GM08714 (cell line): ENCODE measurements around the gene TNRC6A.
"Not testable (repeated sequence)": the region's sequence is repeated elsewhere in the genome, so short reads cannot be mapped to it uniquely, and the experiment has no call there.

Experiments
- H3K4me3 ChIP-seq: fragments of 200-500 bp; sonication (Bioruptor generic); 2 replicates; pipeline ENCODE4 v1.5.1; 2014; ENCODE audit warnings: mild to moderate bottlenecking, low read length, inconsistent platforms
- ZNF274 ChIP-seq: IDR thresholded peaks from 2 replicates; pipeline ENCODE4 v1.6.1; 2012; ENCODE audit warnings: mild to moderate bottlenecking, low read depth, low read length

The TNRC6A gene

GRCh38 chr16:24846548-24847357 lies 117.3 kb downstream of the TNRC6A start:
- no peak overlapping the region for H3K4me3 ChIP-seq
- no peak for TF ChIP-seq ZNF274

GRCh38 chr16:24847358-24847664 lies 117.9 kb downstream of the TNRC6A start:
- no peak for TF ChIP-seq ZNF274
- H3K4me3 ChIP-seq = no peak overlapping the region

DNA sequence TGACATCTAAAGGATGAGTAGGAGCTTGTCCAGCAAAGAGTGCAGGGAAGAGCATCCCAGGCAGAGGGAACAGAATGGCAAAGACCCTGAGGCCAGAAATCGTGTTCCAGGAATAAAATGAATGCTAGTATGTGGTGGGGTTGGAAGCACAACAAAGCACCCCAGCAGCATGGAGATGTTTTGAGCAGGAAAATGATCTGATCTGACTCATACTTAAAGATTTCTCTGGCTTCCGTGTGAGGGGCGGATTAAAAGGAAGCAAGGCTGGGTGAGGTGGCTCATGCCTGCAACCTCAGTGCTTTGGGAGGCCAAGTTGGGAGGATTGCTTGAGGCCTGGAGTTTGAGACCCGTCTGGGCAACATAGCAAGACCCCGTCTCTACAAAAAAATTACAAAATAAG lies 118.6 kb downstream of the TNRC6A start:
- H3K4me3 ChIP-seq = no peak overlapping the region
- TF ChIP-seq ZNF274 = no peak

DNA sequence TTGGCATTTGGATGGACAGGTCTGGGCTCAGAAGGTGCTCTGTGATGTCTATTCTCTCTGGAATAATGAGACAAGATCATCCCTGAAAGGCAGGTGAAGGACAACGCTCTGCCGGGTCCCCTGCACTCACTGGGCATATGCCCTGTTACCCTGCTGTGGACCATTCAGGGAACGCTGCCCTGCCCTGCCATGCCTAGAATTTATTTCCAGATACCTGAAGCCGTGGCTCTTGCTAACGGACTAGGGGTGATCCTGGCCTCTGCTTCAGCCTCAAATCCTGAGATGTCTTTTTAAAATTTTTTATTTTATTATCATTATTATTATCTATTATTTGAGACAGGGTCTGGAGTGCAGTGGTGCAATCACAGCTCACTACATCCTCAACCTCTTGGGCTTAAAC lies 120.2 kb downstream of the TNRC6A start:
- TF ChIP-seq ZNF274 = no peak
- no peak overlapping the region for H3K4me3 ChIP-seq

GRCh38 chr16:24850289-24850938 lies 121.0 kb downstream of the TNRC6A start:
- H3K4me3 ChIP-seq = no peak overlapping the region
- no peak for TF ChIP-seq ZNF274

GRCh38 chr16:24851700-24852099 lies 122.2 kb downstream of the TNRC6A start:
- TF ChIP-seq ZNF274 = no peak
- H3K4me3 ChIP-seq = no peak overlapping the region

DNA sequence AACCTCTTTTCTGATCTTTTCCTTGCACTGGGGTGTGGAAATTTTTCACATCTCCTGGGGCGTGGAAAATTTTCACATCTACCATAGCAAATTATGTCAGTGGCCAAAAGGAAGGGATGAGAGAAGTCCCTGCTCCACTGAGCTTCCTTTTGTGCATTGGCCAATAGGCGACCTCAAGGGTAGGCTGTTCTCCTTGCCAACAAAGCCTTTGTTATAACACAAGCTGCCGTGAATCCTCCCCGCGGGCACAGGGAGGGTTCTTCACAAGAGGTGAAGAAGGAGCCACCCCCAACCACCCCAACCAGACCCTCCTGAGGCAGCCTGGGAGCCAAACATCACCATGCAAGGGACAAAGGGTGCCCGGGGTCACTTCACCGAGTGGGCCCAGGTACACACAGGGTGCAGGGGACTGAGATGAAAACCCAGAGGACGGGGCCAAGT lies 122.8 kb downstream of the TNRC6A start:
- H3K4me3 ChIP-seq = no peak overlapping the region

DNA sequence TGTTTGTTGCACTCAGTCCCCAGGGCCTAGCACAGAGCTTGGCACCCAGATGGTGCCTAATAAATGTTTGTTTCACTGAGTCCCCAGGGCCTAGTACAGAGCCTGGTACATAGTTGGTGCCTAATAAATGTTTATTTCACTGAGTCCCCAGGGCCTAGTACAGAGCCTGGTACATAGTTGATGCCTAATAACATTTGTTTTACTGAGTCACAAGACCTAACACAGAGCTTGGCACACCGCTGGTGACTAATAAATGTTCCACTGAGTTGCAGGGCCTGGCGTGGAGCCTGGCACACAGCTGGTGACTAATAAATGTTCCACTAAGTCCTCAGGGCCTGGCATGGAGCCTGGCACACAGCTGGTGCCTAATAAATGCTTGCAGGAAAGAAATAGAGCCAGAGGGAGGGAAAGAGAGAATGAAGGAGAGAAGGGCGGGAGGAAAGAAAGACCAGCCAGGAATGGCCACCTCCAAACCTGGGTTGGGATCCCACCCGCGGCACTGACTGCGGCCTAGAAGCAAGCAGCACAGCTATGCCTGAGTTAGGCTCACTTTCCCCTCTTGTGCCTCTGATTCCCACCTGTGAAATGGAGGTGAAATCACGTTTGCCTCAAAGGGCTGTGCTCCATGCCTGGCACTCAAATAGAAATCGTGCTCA lies 123.8 kb downstream of the TNRC6A start:
- no peak overlapping the region for H3K4me3 ChIP-seq
- TF ChIP-seq ZNF274 = no peak

More for the DNA sequence above, 122.8 kb downstream of the TNRC6A start:
- no peak for TF ChIP-seq ZNF274

DNA sequence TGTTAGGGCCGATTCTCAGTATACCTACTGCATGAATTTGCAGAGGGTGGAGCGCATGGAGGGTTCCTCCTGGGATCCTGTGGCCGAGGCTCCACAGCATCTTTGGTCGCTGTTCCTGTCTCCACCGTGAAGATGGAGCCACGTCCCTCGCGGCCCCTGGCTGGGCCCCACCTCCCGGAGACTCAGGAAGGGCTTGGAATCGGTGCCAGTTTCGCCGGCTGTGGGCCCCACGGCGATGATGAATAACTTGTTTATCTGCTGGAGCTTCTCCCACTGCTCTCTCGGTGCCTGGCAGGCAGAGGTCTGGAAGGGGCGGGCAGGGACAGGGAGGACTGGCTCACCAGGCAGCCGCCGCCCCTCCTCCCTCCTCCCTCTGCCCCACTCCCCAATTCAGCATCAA lies 124.4 kb downstream of the TNRC6A start:
- no peak overlapping the region for H3K4me3 ChIP-seq
- no peak for TF ChIP-seq ZNF274

- TF ChIP-seq ZNF274 = no peak
- H3K4me3 ChIP-seq = no peak overlapping the region
Observed at GRCh38 chr16:24854607-24855171, 125.2 kb downstream of the TNRC6A start.

GRCh38 chr16:24855678-24856077 lies 126.2 kb downstream of the TNRC6A start:
- H3K4me3 ChIP-seq = no peak overlapping the region
- no peak for TF ChIP-seq ZNF274

DNA sequence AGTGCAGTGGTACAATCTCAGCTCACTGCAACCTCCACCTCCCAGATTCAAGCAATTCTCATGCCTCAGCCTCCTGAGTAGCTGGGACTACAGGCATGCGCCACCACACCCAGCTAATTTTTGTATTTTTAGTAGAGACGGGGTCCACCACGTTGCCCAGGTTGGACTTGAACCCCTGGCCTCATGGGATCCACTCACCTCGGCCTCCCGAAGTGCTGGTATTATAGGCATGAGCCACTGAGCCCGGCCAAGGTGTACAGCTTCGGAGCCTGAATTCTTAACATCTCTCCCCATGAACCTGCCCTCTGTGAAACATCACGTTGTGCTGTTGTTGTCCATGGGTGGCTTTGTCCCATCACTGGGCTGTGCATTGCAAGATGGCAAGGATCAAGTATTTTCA lies 127.4 kb downstream of the TNRC6A start:
- not testable (repeated sequence) for H3K4me3 ChIP-seq

DNA sequence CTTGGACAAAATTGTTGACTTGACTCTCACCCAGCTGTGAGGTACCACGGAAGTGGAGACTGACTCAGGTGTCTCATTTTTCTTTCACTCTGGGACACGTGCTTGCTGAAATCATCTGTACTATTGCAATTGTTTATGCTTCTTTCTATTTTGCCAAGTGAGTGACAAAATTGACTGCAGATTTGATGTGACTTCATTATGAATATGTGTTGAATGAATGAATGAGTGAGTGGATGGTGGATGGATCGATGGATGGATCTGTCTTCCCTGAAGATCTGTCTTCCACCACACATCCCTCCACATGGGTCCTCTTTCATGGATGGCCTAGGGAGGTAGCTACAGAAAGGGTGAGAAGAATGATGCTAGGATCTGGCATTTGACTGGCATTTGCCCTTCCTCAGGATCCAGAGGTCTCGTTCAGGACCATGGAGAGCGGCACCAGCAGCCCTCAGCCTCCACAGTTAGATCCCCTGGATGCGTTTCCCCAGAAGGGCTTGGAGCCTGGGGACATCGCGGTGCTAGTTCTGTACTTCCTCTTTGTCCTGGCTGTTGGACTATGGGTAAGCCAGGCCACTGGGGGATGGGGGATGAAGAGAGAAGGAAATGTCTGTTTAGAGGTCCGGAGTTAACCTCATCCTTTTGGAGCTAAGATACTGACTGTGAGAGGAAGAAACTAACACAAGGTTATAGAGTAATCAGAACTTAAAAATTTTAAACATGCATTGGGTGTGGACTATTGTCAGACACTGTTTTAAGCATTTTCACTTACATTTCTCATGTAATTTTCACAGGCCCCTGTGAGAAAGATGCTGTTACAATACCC lies 129.0 kb downstream of the TNRC6A start:
- TF ChIP-seq ZNF274 = no peak
- no peak overlapping the region for H3K4me3 ChIP-seq

DNA sequence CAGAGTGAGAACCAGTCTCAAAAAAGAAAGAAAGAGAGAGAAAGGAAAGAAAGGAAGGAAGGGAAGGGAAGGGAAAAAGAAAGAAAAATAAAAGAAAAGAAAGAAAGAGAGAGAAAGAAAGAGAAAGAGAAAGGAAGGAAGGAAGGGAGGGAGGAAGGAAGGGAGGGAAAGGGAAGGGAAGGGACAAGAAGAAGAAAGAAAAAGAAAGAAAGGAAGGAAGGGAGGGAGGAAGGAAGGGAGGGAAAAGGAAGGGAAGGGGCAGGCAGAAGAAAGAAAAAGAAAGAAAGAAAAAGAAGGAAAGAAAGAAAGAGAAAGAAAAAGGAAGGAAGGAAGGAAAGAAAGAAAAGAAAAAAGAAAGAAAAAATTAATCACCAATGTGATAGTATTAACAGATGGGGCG lies 132.0 kb downstream of the TNRC6A start:
- TF ChIP-seq ZNF274 = no peak
- no peak overlapping the region for H3K4me3 ChIP-seq
